GM18870 (cell line): Measurements from ENCODE around the gene SLC35E2B.
"Not testable (repeated sequence)": the region's sequence is repeated elsewhere in the genome, so short reads cannot be mapped to it uniquely, and the experiment has no call there.

ENCODE experiments used
- ATAC-seq: cut with Tn5 transposase; IDR thresholded peaks from one replicate; pipeline ENCODE4 v1.9.1; 2021; ENCODE audit warnings: moderate library complexity; ENCODE audit not compliant: unreplicated experiment

The SLC35E2B gene

DNA sequence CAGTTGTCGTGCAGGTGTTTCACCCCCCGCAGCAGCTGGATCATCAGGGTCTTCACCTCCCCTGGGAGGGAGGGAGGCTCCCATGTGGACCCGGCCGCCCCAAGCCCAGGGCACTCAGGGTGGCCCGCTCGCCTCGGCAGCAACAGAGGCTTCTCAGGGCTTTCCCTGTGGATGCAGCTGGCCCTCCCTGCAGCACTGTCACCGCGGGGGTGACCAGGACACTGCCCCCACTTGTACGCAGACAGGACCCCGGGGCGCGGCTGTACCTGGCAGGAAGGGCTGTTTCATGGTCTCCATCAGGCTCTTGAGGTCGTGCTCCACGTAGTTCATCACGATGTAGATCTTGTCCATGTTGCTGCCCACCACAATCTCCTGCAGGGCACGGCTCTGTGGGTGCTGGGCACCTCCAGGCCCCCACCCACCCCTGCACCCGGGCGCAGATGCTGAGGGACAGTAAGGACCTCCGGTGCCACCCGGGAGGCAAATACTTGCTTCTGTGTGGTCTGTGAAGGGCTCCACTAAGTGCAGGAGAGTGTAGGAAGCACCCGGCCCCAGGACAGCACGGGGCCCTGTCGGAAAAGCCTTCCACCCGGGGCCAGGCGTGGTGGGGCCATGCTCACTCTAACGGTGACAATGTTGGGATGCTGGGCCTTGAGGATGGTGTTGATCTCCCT is 11.8 kb upstream of the SLC35E2B start:
- ATAC-seq: not testable (repeated sequence)

DNA sequence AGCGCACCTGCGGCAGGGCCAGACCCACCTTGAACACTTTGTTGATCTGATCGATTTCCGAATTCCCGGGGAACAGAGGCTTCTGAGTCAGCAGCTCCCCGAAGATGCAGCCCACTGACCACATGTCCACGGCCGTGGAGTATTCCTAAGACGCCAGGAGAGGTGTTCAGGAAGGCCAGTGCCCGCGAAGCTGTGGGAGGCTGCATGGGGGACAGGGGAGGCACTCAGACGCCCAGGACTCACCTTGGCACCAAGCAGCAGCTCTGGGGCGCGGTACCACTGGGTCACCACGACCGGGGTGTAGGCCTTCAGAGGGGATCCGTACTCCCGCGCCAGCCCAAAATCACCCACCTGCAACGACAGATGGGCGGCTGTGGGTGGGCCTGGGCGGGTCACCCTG is 11.2 kb upstream of the SLC35E2B start:
- ATAC-seq: no peak

DNA sequence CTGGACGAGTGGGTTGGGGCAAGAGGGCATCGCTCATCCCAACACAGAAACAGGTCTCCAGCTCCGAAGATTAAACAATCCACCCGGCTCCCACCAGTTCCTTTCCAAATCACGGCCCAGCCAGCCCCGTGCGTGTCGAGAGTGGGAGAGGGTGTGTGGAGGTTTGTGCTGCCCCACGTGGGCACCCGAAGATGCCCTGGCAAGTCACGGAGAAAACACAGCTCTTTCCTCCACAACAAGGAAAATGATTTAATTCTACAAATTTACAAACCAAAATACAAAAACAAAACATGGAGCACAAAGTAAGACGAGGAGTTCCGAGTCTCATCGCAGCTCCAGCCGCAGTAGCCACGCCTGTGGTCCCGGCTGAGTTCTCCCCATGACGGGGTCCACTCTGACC is 9.9 kb upstream of the SLC35E2B start:
- not testable (repeated sequence) for ATAC-seq

DNA sequence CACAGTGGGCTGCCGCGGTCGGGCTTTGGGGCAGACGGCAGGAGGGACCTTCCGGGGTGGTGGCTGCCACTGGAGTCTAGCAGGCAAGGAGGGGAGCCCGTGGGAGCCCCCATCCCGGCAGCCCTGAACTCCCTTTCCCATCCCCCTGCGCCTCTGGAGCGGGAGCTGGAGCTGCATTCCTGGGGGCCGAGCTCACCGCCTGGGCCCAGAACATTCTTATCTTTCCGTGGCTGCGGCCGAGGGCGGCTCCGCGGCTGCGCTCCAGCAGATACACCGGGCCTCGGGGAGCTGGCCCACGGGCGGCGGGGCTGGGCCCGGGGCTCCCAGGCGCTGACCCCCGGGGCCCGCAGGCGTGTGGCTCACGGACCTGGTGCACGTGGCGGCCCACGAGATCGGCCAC is 8.0 kb upstream of the SLC35E2B start:
- ATAC-seq: not testable (repeated sequence)

DNA sequence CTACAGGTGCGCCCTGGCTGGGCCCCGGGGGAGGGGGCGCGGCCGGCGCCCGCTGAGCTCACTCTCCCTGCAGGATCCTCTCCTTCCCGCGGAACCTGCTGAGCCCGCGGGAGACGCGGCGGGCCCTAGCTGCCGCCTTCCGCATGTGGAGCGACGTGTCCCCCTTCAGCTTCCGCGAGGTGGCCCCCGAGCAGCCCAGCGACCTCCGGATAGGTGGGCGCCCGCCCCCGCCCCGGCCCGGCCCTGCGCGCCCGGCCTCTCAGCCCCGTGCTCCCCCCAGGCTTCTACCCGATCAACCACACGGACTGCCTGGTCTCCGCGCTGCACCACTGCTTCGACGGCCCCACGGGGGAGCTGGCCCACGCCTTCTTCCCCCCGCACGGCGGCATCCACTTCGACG is 7.5 kb upstream of the SLC35E2B start:
- ATAC-seq: not testable (repeated sequence)

DNA sequence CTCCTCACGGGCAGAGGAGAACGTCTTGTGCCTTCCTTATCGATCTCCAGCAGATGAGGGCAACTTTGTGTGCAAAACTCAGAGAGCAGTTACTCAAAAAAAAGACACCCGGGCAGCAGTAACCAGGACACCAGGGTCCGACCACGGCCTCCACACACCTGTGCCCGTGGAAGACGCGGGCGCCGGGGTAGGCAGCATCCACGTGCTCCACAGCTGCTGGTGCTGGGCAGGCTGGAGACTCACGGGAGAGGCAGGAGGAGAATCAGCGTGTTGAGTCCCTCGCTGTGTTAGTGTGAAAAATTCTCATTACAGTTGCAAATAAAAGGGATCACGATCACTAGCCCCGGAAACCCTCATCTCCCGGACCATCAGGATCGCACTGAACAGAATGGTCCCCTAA is 6.5 kb upstream of the SLC35E2B start:
- not testable (repeated sequence) for ATAC-seq

DNA sequence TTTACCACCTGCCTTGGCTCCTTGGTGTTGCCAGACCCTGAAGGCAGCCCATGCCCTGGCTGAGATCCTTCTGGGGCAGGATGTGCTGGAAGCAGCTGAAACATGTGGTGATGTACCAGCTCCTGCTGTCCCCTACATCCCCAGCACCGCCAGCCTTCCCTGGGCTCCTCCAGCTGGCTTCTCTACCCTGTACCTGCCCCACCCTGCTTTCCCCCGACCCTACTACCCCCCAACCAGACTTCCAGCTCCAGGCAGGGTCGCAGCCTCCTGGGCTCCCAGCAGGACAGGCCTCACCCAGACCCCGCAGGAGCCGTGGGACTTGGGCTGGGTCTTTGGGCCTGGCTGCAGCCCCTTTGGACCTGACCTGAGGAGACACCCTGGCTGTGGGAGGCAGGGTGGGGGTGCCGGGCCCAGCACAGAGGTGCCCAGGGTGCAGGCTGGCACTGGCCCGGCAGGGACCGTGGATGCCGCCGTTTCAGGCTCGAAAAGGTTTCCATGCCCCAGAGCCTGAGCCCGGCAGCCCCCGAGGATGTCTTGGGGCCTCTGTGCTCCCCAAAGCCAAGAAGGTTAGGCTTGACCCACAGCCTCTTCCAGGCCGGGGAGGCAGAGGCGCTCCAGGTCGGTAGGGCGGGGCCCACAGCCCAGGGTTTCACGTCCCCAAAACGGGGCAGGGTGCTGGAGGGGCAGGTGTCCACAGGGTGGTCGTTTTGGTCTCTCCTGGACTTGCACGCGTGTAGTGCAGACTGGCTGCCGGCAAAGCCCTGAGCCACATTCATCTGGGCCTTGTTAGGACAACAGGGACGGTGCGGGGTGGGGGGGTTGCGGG is 5.0 kb upstream of the SLC35E2B start:
- not testable (repeated sequence) for ATAC-seq

DNA sequence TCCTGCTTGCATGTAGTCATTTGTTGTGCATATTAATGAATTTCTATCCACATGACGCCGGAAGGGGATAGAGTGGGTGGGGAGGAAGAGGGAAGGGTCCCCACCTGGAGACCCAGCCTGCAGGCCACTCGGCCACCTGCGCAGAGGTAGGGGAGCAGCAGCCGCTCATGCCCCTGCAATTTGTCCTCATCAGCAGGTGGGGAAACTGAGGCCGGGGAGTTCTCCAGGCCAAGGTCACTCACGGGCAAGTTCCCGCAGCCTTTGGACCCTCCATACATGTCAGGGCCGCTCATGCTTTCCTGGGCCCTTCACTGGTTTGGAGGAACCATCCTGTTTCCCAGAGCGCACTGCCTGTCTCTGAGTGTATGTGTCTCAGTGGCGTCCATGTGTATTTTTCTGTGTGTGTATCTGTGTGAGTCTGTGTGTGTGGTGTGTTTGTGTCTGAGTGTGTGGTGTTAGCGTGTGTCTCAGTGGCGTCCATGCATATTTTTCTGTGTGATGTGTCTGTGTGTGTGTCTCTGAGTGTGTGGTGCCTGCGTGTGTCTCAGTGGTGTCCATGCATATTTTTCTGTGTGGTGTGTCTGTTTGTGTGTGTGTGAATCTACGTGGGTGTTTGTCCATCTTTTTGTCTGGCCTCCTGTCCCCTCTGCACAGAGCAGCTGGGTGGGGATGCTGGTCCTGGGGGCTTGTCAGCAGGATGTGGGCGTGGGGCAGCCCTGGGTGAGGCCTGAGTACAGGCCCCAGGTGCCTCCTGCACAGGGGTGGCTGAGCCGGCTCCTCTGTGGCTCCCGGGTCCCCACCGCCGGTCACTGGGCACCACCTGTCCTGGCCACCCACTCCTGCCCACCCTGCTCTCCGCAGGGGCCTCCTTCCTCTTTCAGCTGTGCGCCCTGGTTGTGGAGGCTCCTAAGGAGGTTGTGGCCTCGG is 4.1 kb upstream of the SLC35E2B start:
- not testable (repeated sequence) for ATAC-seq

DNA sequence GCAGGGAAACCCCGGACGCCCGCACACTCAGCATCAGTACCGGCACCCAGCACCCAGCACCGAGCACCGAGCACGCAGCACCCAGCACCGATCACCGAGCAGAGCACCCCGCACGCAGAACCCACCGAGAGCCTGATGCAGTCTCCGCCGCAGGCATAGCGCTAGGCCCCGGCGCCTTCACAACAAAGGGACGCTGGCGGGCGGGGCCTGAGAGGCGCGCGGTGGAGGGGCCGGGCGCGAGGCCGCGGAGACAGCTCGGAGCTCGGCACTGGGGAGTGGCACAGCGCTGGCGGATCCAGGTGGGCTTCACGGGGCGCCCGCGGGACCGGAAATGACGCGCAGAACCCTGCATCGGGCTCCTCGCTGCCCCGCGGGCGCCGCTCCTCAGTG is 276 bp downstream of the SLC35E2B start:
- not testable (repeated sequence) for ATAC-seq

DNA sequence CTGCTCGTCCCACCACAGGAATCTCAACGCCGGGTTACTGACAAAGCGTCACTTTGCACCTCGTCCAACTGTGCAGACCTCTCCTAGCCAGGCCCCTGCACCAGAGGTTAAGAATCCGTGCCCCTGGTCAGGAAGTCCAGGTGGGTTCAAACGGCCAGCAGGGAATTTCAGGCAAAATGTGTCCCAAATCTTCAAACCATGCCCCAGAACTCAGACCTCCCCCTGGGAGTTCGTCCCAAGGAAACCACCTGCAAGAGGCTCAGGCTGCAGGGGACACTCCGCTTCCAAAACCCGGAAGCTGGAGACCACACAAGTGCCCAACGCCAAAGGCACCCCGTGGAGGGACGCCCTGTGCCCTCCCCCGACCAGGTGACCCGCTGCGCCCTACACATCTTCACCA is 1.2 kb downstream of the SLC35E2B start:
- not testable (repeated sequence) for ATAC-seq

DNA sequence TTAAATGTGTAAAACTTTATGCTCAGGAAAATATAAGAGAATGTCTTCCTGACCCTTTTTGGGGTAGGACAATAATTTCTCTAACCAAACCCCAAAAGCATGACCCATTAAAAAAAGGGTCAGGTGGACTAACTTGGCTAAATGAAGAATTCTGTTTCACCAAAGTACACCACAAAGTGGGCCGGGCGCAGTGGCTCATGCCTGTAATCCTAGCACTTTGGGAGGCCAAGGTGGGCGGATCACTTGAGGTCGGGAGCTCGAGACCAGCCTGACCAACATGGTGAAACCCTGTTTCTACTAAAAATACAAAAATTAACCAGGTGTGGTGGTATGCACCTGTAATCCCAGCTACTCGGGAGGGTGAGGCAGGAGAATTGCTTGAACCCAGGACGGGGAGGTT is 3.1 kb downstream of the SLC35E2B start:
- not testable (repeated sequence) for ATAC-seq

DNA sequence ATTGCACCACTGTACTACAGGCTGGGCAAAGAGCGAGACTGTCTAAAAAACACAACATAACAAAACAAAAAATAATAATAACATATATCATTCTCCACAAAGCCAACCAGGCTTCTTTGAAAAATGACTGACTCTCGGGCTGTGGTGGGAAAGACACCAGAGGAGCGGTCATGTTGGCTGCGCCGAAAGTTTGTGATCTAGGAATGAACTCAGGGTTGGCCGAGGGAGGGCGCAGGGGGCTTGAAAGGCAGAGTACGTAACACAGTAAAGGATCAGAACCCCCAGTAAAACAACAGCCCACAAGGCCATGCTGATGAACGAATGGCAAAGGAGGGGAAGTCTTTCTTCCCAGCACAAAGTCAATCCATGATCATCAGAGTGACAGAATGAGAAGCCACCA is 4.7 kb downstream of the SLC35E2B start:
- no peak for ATAC-seq

DNA sequence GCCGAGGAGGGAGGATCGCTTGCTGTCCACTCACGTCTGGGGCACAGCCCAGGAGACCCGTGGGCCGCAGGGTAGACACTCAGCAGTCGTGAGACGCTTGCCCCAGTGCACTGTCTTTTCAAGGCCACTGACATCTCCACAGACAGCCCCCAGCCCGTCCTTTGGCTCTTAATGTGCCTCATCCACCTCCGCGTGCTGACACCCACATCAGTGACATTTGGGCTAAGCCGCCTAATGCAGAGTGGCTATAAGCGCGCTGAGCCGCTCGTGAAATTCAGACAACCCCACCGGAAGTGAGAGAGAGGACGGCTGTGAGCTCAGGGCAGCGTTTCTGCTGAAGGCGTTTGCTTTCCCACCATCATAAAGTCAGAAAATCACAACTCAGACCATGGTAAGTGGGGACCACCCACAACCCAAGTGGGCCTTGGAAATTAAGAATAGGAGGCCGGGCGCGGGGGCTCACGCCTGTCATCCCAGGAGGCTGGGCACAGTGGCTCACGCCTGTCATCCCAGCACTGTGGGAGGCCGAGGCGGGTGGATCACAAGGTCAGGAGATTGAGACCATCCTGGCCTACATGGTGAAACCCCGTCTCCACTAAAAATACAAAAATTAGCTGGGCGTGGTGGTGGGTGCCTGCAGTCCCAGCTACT is 8.4 kb downstream of the SLC35E2B start:
- ATAC-seq: no peak

DNA sequence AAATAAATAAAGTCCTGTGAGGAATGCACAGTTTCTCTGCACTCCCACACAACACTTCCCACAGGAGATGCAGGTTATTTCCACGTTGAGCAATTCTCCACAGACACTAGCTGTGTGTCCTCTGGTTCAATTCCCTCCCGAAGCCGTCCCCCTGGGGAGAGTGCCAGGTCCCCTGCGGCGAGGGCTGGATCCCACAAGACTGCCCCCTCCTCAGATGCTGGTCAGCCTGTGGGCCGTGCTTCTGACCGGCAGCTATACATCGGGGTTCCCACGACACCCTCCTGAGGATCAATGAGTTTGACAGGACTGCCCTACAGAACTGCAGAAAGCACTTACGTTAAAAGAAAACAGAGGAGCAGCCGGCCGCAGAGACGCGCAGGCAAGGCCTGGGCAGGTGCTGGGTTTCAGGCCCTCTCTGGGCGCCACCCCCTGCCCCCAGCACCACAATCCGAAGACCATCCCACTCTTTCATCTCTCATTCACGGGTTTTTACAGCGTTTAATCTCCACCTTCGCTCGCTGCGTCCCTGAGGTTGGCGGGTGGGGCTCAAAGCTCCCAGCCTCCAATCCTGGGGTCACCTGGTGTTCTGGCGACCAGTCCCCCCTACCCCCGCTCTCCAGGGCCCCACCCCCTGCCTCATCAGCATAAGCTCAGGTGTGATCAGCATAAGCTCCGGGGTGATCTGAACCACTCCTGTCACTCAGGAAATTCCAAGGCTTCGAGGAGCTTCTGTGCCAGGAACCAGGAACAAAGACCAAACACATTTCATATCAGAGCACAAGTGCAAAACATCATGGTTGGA is 9.3 kb downstream of the SLC35E2B start:
- no peak for ATAC-seq

DNA sequence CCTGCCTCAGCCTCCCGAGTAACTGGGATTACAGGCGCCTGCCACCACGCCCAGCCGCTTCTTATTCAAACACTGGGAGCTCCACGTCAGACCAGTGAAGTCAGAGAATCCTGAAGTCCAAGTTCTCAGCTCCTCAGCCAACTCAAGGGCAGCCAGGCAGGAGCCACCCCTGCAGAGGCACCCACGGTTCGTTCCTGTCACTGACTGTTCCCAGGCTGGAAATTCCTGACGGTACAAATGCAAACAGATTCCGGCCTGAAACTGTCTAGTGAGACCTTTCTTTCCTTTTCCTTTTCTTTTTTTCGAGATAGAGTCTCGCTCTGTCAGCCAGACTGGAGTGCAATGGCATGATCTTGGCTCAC is 11.7 kb downstream of the SLC35E2B start:
- no peak for ATAC-seq

DNA sequence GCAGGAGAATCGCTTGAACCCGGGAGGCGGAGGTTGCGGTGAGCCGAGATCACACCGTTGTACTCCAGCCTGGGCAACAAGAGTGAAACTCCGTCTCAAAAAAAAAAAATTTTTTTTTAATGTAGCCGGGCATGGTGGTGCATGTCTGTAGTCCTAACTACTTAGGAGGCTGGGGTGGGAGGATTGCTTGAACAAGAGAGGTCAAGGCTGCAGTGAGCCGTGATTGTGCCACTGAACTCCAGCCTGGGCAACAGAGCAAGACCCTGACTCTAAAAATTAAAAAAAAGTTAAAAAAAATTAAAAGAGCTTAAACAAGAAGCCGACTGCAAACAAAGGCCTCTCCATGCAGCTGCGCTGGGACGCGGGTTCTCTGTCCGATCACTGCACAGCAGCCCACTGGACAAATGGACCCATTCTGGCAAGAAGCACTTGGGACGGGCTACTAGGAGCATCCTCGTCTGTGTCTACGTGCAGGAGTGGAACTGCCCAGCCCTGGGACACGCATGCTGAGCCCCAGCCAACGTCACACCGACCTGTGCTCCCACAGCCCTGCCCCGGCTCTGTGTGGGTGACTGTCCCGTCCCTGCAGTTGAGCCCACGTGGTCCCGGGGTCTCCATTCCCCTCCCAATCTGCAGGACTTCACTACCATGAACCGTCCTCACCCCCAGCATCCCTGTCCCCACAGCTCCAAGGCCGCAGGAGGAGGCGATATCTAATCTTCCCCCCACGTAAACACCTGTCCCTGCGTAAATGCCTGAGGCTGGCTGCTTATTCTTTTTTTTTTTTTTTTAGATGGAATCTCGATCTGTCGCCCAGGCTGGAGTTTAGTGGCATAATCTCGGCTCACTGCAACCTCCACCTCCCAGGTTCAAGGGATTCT is 12.3 kb downstream of the SLC35E2B start:
- no peak for ATAC-seq

DNA sequence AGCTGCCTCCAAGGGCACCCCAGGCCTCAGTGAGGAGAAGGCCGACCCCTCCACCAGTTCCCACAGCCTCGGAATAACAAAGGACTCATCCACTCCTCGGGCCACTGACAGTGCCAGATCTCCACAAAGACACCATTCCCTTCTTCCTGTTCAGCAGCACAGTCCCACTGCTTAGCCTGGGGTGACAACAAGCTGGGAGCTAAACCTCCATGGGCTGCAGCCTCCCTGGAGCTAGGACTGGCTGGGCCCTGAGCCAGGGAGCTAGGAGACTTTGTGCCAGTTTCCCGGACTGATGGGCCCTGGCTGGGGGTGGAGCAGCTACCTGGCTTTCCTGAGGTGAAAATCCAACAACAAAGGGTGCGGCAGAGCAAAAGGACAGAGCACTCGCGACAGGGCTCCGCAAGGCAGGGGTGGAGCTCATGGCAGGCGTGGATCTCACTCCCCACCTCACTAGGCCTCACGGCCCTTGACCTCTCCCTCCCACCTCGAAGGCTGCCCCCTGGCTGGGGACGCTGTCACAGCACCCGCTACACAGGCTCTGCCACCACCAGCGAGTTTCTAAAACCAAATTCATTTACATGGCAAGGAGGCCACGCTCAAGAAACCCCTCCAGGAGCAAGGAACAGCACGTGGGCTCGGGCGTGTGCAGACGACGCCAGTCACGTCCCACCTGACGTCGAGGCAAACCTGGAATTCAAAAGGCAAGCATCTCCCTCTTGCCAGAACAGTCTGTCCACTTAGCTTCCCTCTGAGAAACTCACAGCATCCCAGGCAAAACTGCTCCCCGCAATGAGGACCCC is 13.8 kb downstream of the SLC35E2B start:
- peak; percentile 15 for ATAC-seq
